Muscle layer of duodenum (tissue), 2 donors: Measurements from ENCODE around the gene SIL1.
"Not testable (repeated sequence)": the region's sequence is repeated elsewhere in the genome, so short reads cannot be mapped to it uniquely, and the experiment has no call there.

ENCODE experiments used
- H3K27ac ChIP-seq: one replicate; pipeline ENCODE4 v1.7.0; 2013; ENCODE audit warnings: mild to moderate bottlenecking, low read length
- H3K27me3 ChIP-seq: one replicate; pipeline ENCODE4 v1.7.0; 2013; ENCODE audit warnings: low read depth, mild to moderate bottlenecking, control low read depth, low read length
- H3K36me3 ChIP-seq, 2 donors: one replicate each; pipeline ENCODE4 v1.7.0; 2013; ENCODE audit warnings: low read length in 2 of 2, control low read depth in 1 of 2, mild to moderate bottlenecking in 1 of 2; ENCODE audit not compliant: insufficient read depth in 2 of 2, control insufficient read depth in 1 of 2
- H3K4me1 ChIP-seq, 2 donors: one replicate each; pipeline ENCODE4 v1.7.0; 2013; ENCODE audit warnings: low read length in 2 of 2, mild to moderate bottlenecking in 2 of 2, control low read depth in 1 of 2, moderate library complexity in 1 of 2; ENCODE audit not compliant: insufficient read depth in 2 of 2, control insufficient read depth in 1 of 2
- H3K4me3 ChIP-seq, 2 donors: one replicate each; pipeline ENCODE4 v1.7.0; 2013; ENCODE audit warnings: low read length in 2 of 2, low read depth in 1 of 2, mild to moderate bottlenecking in 1 of 2
- H3K9me3 ChIP-seq, 2 donors: one replicate each; pipeline ENCODE4 v1.7.0; 2013; ENCODE audit warnings: low read length in 2 of 2, control low read depth in 1 of 2, mild to moderate bottlenecking in 1 of 2; ENCODE audit not compliant: control insufficient read depth in 1 of 2
- donor health status: healthy.

SIL1 gene

DNA sequence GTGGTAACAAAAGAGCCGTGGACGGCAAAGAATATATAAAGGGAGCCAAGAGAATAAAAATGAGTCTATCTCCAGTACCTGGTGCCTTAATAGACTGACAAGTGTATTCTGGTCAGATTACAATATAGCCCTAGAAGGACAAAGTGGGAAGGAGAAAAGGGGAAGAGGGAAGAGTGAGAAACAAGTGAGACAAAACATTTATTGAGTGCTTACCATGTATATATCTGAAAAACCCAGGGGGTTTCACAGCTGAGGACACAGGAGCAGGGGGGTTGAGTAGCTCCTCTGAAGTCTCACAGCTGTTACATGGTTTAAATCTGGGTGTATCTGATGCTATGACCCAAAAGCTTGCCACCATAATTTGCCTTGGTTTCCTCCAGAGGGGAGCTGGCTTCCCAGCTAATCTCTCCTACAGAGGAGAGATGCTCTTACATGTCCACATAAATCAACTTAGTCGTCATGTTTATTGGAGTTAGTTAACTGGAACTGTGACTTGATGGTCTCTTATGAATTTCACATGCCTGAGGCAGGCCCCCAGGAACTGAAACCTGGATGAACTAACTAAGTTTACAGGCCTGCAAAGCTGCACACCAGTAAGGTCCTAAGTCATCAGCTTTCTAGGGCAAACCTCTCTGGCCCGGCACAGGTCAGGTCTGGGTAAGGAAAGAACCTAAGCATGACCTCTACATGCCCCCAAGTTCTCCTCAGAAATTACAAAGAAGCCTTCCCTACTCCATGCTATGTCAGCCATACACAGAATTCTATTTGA lies 15.5 kb downstream of the SIL1 start:
- Histone ChIP-seq H3K4me3 (no peak overlapping the region), H3K27me3 (no peaks in the 10 kb centered on the region), H3K27ac (no peak overlapping the region), H3K4me1 (peaks cover 32 to 52% of the 10 kb centered on the region in 2 donors), H3K9me3 (no peaks in the 10 kb centered on the region), H3K36me3 (no peaks in the 10 kb centered on the region)

DNA sequence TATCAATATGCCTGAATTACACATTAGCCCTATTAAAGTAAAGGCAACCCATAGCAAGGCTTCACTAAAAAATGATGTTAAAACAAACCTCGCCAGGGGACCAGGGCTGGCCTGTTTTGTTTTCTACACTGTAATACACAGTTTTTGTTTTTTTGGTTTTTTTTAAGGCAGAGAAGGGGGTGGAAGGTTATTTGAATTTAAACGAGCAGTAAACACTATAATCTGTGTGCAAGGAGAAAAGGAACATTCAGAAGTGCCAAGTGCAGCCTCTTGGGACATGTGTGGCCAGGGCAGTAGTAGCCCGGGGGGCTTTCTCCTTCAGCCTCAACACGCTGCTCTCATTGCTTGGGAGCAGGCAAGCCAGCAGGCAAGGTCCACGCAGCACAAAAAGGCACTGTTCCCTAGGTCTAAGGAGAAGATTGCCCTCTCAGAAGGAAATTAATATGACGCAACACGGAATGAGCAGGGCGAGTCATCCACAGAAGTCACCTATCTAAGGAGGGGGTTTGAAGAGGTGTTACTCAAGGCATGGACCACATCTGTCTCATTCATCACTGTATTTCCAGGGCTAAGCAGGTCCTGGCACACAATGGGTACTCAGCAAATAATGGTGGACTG lies 16.2 kb downstream of the SIL1 start:
- no peak overlapping the region for H3K27ac ChIP-seq
- H3K27me3 ChIP-seq, result no peaks in the 10 kb centered on the region
- no peaks in the 10 kb centered on the region for H3K9me3 ChIP-seq
- H3K4me3 ChIP-seq, result no peak overlapping the region
- H3K4me1 ChIP-seq, result peaks cover 34 to 54% of the 10 kb centered on the region in 2 donors
- H3K36me3 ChIP-seq, result no peaks in the 10 kb centered on the region

DNA sequence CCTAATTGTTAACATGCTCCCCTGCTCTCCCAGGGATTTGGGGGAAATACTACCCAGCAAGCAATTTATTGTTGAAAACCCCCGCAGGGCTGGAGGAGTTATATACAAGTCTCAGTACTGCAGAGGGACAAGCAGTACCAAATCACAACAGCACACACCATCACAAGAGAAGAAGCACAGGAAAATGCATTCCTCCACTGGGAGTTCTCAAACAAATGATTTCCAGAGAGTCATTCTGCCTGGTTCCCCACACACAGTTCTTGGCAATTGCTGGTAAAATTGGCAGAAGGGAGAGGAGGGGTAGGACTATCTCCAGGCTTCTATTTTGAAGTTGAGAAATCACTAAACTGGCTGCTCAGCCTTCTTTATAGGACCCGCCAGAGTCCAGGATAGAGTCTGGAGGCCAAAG lies 16.8 kb downstream of the SIL1 start:
- Histone ChIP-seq H3K36me3 (no peaks in the 10 kb centered on the region), H3K4me1 (peaks cover 34 to 54% of the 10 kb centered on the region in 2 donors), H3K27ac (no peak overlapping the region)

DNA sequence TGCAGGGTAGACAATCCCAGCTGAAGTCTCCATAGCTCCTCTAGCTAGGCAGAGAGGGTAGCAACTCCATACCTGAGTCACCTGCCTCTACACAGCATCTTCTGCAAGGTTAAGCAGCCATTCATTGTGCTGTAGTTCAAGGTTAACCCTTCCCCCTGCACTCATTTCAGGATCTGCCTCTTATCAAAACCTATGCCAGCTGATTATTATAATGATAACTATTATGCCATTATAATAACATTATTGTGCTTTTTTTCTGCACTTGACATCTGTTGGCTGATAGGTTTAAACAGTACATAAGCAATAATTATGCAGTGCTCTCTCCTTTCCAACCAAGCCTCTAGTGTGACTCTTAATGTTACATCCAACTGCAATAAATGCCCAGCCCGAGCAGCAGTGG lies 17.3 kb downstream of the SIL1 start:
- H3K4me1 ChIP-seq, result peaks cover 34 to 54% of the 10 kb centered on the region in 2 donors
- no peaks in the 10 kb centered on the region for H3K9me3 ChIP-seq
- no peak overlapping the region for H3K27ac ChIP-seq
- H3K36me3 ChIP-seq, result no peaks in the 10 kb centered on the region
- H3K4me3 ChIP-seq, result no peak overlapping the region
- no peaks in the 10 kb centered on the region for H3K27me3 ChIP-seq

More for the DNA sequence above, 16.8 kb downstream of the SIL1 start:
- Histone ChIP-seq H3K27me3 (no peaks in the 10 kb centered on the region), H3K9me3 (no peaks in the 10 kb centered on the region), H3K4me3 (no peak overlapping the region)

DNA sequence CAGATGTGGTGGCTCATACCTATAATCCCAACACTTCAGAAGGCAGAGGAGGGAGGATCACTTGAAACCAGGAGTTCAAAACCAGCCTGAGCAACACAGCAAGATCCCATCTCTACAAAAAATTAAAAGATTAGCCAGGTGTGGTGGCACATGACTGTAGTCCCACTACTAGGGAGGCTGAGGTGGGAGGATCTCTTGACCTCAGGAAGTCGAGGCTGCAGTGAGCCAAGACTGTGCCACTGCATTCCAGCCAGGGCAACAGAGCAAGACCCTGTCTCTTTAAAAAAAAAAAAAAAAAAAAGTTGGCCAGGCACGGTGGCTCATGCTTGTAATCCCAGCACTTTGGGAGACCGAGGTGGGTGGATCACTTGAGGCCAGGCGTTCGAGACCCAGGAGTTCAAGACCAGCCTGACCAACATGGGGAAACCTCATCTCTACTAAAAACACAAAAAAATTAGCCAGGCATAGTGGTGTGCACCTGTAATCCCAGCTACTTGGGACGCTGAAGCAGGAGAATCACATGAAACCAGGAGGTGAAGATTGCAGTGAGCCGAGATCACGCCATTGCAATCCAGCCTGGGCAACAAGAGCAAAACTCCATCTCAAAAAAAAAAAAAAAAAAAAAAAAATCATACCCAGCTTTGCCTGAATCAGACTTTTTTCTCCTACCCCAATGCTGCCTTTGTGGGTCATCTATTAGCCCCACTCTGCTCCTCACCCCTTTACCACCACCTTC lies 18.2 kb downstream of the SIL1 start:
- not testable (repeated sequence) for H3K4me3 ChIP-seq, H3K27ac ChIP-seq, H3K9me3 ChIP-seq, H3K36me3 ChIP-seq, H3K27me3 ChIP-seq
- peaks cover 34 to 50% of the 10 kb centered on the region in 2 donors for H3K4me1 ChIP-seq

DNA sequence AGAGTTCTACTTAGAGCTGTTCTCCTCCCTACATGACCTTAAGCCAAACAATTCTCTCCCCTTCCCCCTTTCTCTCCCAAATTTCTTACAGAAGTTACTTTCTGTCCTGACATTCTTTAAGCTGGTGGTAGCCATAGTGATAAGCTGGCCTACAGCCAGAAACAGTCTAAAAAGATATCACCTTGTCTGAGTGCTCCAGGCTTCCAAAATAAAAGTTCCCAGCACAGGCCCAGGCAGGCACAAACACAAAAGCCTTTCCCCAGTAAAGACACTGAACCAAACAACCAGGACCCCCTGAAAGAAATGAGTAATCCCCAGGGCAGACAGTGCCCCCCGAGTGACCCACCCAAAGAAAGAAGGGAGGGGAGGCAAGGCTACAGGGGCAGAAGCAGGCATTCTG lies 19.2 kb downstream of the SIL1 start:
- Histone ChIP-seq H3K27me3 (no peaks in the 10 kb centered on the region), H3K4me1 (peaks cover 34 to 42% of the 10 kb centered on the region in 2 donors), H3K36me3 (no peaks in the 10 kb centered on the region), H3K27ac (peak overlapping the region; percentile 31), H3K4me3 (no peak overlapping the region), H3K9me3 (no peaks in the 10 kb centered on the region)

DNA sequence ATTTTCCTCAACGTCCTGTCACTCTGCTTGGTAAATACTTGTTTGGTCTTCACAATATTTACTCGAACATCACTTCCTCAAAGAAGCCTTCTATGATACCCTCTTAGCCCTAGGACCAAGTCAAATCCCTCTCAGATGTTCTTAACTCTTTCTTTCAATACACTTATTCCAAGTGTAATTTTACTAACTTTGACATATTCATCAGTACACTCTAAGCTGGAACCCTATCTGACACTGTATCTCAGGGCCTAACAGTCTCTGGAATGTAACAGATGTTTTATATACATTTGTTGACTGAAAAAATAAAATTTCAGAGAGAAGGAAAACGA lies 19.6 kb downstream of the SIL1 start:
- no peaks in the 10 kb centered on the region for H3K9me3 ChIP-seq
- no peaks in the 10 kb centered on the region for H3K36me3 ChIP-seq
- no peaks in the 10 kb centered on the region for H3K27me3 ChIP-seq
- peak overlapping the region in 1 of 2 donors; percentile 6 for H3K4me3 ChIP-seq
- H3K4me1 ChIP-seq, result peaks cover 34 to 42% of the 10 kb centered on the region in 2 donors
- H3K27ac ChIP-seq, result peak overlapping the region; percentile 31

DNA sequence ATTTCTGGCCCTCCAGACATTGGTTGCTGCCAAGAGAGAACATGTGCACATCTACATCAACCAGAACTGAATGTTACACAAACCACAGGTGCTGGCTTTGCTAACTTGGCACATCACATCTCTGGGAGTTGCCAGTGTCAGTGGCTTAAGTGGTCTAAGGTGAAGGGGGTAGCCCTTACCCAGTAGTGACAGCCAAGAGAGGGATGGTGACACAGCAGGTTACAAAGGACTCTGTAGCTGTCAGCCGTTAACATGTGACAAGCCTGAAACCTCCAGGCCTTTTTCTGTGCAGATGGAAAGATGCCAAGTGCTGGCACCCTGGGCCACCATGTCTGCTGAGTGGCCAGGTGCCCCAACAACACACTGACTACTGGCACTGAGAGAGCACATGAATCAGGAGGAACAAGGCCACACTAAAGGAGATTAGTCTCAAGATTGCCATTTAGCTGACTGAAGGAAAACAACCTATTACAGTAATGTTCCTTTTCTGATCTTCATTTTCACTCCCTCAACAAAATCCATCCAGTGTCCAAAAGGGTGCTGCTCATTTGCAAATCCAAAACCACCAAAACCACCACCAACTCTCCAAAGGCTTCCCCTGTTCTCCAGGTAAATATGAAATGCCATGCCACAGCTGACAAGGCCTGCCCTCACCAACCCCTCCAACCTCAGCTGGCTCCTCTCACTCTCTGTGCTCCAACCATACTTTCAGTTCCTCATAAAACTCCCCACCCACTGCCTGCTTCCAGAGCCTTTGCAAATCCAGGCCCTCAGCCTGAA lies 20.2 kb downstream of the SIL1 start:
- peak overlapping the region; percentile 31 for H3K27ac ChIP-seq
- no peaks in the 10 kb centered on the region for H3K36me3 ChIP-seq
- peaks cover 34 to 42% of the 10 kb centered on the region in 2 donors for H3K4me1 ChIP-seq
- no peaks in the 10 kb centered on the region for H3K9me3 ChIP-seq
- H3K4me3 ChIP-seq, result peak overlapping the region in 1 of 2 donors; percentile 6
- H3K27me3 ChIP-seq, result no peaks in the 10 kb centered on the region

DNA sequence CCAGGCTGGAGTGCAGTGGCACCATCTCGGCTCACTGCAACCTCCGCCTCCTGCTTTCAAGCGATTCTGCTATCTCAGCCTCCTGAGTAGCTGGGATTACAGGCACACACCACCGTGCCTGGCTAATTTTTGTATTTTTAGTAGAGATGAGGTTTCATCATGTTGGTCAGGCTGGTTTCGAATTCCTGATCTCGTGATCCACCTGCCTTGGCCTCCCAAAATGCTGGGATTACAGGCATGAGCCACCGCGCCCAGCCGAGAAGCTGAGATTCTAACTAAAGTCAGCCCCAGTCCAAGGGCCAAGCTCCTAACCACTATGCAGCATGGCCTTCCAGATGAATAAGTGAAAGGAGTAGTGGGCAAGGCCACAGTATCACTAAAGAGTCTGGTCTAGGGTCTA lies 20.9 kb downstream of the SIL1 start:
- H3K9me3 ChIP-seq, H3K27ac ChIP-seq, H3K36me3 ChIP-seq, H3K27me3 ChIP-seq, H3K4me3 ChIP-seq: not testable (repeated sequence)
- H3K4me1 ChIP-seq, result peaks cover 34 to 41% of the 10 kb centered on the region in 2 donors

DNA sequence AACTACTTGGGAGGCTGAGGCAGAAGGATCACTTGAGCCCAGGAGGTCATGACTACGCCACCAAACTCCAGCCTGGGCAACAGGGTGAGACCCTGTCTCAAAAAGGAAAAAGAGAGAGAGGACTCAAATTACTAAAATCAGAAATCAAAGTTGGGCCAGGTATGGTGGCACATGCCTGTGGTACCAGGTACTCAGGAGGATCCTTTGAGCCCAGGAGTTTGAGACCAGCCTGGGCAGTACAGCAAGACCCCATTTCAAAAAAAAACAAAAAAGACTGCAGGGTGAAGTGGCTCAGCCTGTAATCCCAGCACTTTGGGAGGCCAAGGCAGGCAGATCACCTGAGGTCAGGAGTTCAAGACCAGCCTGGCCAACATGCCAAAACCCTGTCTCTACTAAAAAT lies 23.8 kb downstream of the SIL1 start:
- H3K4me3 ChIP-seq, H3K36me3 ChIP-seq, H3K27ac ChIP-seq, H3K9me3 ChIP-seq, H3K27me3 ChIP-seq: not testable (repeated sequence)
- H3K4me1 ChIP-seq, result peaks cover 18 to 19% of the 10 kb centered on the region in 2 donors
